Fibroblast of mammary gland (primary cell): Measurements from ENCODE around the gene GALNT7.

Source experiments
- DNase-seq: peaks from one replicate; pipeline ENCODE4 v3.0.0-alpha.2; 2010; ENCODE audit warnings: low read depth
- H3K4me3 ChIP-seq: 2 replicates; pipeline ENCODE4 v1.5.1; 2011; ENCODE audit warnings: low read depth, mild to moderate bottlenecking, low read length, moderate library complexity; ENCODE audit not compliant: control insufficient read depth
- TF ChIP-seq, protein P1 (sequence below): conservative IDR thresholded peaks from 2 replicates; pipeline ENCODE4 v1.5.1; 2011; ENCODE audit warnings: low read depth, low read length, inconsistent platforms; ENCODE audit not compliant: control insufficient read depth, insufficient read depth

The GALNT7 gene

DNA sequence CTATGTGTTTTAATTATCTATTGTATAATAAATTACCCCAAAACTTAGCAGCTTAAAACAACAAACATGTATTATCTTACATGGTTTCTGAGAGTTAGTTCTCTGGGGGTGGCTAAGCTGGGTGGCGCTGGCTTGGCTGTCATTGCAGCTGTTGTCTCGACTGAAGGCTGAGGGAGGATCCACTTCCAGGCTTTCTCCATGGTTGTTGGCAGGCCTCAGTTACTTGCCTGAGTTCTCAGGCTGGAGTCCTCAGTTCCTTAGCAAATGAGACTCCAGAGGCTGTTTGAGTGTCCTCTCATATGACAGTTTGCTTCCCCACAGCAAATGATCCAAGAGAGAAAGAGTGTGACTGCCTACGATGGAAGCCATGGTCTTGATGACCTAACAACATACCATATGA, 23.5 kb upstream of the GALNT7 start:
- TF ChIP-seq, protein P1, sequence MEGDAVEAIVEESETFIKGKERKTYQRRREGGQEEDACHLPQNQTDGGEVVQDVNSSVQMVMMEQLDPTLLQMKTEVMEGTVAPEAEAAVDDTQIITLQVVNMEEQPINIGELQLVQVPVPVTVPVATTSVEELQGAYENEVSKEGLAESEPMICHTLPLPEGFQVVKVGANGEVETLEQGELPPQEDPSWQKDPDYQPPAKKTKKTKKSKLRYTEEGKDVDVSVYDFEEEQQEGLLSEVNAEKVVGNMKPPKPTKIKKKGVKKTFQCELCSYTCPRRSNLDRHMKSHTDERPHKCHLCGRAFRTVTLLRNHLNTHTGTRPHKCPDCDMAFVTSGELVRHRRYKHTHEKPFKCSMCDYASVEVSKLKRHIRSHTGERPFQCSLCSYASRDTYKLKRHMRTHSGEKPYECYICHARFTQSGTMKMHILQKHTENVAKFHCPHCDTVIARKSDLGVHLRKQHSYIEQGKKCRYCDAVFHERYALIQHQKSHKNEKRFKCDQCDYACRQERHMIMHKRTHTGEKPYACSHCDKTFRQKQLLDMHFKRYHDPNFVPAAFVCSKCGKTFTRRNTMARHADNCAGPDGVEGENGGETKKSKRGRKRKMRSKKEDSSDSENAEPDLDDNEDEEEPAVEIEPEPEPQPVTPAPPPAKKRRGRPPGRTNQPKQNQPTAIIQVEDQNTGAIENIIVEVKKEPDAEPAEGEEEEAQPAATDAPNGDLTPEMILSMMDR = no peak
- H3K4me3 ChIP-seq = no peak overlapping the region
- no peak for DNase-seq

DNA sequence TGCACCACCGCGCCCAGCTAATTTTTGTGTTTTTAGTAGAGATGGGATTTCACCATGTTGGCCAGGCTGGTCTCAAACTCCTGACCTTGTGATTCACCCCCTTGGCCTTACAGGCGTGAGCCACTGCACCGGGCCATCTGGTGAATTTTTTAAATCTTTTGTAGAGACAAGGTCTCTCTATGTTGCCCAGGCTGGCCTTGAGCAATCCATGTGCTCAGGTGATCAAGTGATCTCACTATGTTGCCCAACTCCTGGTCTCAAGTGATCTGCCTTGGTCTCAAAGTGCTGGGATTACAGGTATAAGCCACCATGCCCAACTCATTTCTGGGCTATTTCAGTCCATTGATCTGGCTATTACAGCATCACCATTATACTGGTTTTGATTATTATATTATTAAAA, 22.2 kb upstream of the GALNT7 start:
- no peak overlapping the region for H3K4me3 ChIP-seq
- DNase-seq = peak; percentile 28
- TF ChIP-seq, protein P1 = no peak

DNA sequence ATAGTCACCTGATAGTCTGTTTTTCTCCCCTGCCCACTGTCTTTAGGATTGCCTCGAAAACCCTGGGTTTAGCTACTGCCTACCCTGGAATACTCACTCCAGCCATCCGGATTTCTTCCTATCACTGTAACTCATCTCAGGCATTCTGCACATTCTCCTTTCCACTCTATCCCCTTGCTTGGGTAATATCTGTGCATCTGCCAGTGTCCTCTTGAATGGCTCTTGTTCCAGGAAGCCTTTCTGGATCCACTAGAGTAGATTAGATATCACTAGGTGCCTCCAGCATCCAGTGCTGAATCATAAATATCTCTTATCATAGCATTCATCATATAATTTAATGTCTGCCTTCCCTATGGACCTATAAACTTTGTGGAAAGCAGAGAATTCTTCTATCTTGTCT, 17.1 kb upstream of the GALNT7 start:
- TF ChIP-seq, protein P1 = no peak
- DNase-seq = no peak
- H3K4me3 ChIP-seq = no peak overlapping the region

DNA sequence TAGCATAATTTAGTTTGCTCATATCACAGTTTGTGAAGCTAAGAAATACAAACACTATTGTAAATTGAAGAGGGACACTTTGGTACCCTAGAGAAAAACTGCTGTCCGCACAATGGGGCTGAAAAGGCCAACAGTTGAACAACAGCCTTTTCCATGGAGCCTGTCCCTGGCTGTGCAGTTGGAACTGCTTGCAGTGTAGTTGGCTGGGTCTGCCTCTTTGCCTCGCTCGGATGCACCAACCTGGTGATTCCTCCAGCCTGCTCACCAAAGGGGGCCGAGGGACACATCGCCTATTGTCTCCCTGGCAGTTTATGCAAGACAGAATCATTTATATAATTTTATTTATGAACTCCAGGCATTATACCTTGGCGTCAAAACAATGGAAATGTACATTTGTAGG, 16.5 kb upstream of the GALNT7 start:
- TF ChIP-seq, protein P1 = no peak
- no peak overlapping the region for H3K4me3 ChIP-seq
- DNase-seq = no peak

DNA sequence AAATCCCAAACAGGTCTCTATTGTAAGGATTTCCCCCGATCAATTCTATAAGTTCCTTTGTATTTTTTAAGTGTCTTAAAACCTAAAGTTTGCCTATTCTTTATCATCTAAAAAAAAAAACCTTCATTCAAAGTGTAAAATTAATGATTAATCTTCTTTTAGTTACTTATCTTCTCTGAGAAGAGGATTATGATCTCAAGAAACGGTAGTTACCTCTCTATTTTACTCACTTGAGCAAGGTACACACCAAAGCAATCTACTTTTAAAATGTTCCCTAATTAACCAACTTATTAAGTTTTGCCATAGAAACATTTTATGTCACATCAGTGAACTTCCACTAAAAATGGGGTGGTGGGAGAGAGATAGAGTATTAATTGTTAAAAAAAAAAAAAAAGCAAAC, 15.2 kb upstream of the GALNT7 start:
- no peak overlapping the region for H3K4me3 ChIP-seq
- TF ChIP-seq, protein P1 = no peak
- no peak for DNase-seq

DNA sequence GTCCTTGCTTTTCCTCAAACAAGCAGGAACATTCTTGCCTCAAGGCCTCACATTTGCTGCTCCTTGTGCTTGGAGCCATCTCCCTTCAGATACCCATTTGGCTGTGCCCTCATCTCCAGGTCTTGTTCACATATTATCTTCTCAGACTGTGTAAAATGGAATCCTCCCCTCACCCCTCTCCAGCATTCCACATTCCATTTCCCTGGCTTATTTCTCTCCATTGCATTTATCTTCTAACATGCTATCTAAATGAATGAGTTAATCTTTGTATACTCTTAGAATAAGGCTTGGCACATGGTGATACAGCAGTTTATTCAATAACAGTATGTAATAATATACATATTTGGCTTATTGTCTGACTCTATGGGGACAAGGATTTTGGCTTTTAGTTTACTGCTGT, 8.8 kb upstream of the GALNT7 start:
- no peak for DNase-seq
- TF ChIP-seq, protein P1 = no peak
- H3K4me3 ChIP-seq = no peak overlapping the region

DNA sequence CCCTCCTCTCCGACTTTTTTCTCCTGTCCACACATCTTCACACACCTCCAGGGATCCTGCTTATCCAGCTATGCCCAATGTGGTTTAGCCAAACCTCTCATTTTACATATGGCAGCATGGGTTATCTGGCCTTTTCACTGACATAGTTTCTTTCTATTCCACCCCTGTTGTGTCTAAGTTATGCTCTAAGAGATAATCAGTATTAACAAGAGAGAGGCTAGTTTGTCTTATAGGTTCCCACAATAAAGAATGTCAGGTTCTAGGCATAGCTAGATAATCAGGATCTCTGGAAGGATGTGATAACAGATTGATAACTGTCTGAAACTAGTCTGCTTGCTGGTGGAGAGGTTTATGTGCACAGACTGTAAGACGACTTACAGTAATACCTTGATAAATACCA, 7.7 kb upstream of the GALNT7 start:
- H3K4me3 ChIP-seq = no peak overlapping the region
- TF ChIP-seq, protein P1 = no peak
- no peak for DNase-seq
